NCI-H82 treated with DMSO at 0.1 percent for 48 hours (cell line): Measurements from ENCODE around the gene PKNOX2.
A peak's percentile ranks its signal among the peaks of the same experiment; 100 is the strongest.

Source experiments
- DNase-seq: peaks from one replicate; lab custom pipeline; 2025; ENCODE audit not compliant: unreplicated experiment; lab: John Stamatoyannopoulos, UW

Gene PKNOX2

DNA sequence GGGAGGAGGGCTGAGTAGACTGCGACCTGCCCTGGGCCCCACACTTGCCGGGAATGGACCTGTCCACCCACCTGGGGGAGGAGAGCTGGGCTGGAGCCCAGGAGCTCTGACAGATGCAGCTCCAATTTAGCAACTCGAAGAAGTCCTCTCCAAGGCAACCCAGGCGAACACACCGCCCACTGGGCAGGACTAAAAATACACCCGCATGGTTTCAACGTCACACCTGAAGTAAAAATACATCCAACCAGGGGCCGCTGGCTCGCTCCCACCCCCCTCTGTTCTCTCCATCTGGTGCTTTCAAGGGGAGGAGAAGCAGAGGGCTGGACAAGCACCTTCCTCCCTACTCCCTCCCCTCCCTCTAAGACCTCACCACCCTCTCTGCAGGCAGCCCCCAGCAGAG lies 211.6 kb downstream of the PKNOX2 start:
- DNase-seq: peak; percentile 96

DNA sequence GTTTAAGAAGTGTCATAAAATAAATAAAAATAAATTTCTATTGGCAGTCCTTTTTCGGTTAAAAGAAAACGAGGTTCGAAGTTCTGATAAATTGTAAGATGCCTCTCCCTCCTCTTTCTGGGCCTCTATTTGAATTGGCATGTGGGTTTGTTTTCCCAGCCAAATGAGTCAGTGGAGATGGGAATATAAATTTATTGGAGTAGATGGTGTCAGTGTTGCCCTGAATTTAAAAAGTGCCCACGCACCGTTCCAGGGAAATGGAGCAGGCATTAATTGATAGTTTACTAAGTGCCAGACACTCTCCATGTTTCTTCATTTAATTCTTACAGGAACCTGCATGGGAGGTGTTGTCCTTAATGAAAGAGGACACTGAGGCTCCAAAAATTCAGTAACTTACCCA lies 212.3 kb downstream of the PKNOX2 start:
- DNase-seq: no peak

DNA sequence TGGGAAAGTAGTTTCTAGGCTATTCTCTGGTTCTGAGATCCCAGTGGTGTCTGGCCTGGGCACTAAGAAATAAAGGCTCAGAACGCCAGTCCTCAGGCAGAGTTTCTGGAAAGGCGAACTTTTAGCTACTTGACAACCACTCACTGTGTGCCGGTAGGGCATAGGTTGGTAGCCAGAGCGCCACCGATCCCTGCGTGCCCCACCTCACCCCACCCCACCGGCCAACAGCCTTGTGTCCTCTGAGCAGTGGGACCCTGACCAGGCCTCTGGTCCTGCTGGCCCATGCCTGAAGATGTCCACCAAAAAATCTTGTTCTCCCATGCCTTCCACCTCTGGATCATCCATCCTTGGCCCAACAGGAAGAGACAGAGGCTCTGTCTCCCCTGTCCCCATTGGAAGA lies 213.5 kb downstream of the PKNOX2 start:
- no peak for DNase-seq

DNA sequence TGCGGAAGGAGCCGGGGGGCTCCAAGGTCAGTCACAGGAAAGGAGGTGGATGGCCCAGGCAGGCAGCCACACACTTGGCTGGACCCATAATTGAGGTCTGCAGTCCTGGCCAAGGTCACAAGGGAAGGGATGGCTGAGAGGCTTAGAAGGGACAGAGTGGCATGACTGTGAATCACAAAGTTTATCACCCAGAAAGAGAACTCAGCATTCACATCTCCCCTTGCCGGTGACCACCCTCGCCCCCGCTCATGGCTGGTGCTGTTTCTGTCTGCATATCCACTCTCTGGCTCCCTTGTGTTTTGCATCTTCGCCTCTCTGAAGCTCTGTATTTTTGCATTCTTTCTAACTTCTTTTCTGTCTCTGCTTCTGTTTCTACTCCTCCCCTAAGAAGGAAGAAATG lies 214.0 kb downstream of the PKNOX2 start:
- DNase-seq: no peak

DNA sequence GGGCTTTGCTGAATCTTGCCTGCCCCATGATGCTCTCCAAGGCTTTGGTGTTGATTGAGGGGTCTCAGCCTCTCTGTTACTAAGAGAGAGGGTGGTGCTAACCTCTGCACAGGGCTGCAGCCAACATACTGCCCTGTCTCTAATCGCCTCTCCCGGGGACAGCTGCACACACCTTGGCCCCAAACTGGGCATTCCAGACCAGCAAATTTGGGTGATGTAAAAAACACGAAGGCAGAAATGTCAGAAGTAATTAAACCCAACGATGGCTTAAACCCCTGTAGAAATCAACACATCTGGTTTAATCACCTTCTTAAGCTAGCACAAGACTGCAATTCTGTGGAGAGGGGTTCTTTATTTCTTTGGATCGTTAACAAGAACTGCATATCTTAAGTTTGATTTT lies 215.0 kb downstream of the PKNOX2 start:
- no peak for DNase-seq

DNA sequence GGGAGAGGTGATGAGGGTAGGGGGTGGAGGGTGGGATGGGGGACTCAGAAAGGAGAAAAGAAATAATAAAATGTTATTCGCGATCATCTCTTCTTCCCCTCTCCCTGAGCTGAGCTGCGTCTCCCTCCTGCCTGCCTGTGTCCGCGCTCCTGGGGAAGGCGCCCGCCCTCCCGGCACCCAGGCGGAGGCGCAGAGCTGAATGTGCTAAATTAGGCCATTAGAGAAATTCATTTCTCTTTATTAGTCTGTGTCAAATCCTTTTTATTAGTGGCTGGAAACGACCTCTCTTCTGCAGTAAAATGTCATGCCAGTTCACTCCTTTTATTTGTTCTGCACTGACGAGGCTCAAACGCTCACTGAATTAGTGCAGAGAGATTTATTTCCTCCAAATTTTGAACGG lies 215.4 kb downstream of the PKNOX2 start:
- no peak for DNase-seq

DNA sequence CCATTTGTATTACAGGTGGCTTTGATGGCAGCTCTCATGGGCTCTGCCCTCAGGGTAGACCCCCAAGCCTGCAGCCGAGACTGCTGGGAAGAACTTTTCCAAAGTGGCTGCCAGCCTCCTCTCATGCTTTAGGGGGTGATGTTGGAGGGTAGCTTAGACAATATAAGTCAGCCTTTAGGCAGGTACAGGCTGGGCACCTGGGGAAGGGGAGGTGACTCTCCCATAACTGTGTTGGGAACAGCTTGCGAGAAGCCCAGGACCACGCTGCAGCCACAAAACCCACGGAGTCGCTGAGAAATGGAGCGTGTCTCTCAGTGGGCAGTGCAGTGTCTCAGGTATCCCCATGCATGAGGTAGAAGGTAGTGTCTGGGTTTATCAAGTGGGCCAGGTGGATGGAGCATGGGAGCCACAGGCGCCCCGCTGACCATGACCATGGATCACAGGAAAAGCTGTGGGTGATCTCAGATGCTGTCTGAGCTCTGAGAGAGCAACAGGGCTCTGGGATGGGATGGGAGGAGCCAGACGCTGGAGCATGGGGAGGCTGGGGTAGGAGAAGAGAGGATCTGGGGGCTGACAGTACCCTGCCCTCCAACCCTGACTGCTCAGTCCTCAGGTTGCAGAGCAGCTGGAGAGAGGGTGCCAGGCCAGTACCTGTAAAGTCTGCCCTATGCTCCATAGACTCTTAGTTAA lies 216.3 kb downstream of the PKNOX2 start:
- no peak for DNase-seq

DNA sequence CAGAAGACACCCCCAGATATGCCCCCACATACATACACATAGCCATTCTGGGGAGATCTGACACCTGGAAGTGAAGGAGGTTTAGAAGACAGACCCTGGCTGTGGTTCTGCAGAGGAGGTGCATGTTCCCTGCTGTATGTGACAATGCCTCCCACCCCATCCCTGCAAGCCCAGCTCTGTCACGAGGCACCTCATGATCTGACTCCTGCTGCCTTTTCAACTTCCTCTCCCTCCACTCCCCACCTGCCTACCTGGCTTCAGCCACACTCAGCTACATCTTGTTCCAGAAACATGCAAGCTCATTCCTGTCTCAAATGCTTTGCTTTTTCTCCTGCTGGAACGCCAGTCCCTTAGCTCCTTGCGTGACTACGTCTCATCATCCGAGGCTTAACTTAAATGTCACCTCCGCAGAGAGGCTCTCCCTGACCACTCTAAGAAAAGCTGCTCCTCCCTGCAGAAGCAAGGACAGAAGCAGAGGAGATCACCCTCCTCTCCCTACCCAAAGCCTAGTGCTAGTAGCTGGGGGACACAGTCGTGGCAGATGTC lies 217.0 kb downstream of the PKNOX2 start:
- DNase-seq: no peak

DNA sequence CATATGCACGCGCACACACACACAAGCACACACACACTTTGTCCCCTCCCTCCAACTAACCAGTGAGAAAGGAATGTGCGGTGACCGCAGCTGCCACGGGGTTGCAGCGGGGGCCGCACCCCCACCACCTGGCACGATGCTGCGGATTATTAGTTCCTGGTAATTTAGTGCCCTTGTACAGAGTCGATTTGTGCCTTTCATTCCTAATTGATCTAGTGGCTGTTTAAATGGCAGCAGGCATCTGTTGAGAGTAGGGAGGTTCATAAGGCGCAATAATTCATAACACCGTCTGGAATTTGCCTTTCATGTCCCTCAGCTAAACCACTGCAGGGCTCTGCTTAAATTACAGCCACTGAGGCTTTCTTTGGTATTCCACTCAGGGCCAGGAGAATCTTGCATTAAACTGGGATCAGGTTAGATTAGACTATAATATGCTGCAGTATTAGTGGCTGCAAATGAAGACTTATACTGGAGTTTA lies 217.8 kb downstream of the PKNOX2 start:
- DNase-seq: peak; percentile 80

DNA sequence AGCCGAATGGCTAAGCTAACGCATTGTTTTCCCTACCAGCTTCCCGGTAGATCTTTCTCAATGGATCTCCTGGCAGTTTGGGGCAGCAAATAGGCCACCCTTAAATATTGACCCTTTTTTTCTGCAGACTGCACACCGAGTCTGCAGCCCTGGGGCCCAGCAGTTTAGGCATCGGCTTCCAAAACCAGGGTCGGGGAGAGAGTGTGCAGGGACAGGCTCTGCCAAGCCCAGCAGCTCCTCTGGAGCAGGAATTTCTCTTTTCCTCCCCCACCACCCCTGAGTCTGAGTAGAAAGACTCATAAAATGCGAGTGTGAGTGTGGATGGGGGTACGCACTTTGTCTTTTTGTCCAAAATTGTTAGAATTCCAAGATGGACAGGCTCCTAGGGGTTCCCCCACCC lies 218.3 kb downstream of the PKNOX2 start:
- DNase-seq: no peak

DNA sequence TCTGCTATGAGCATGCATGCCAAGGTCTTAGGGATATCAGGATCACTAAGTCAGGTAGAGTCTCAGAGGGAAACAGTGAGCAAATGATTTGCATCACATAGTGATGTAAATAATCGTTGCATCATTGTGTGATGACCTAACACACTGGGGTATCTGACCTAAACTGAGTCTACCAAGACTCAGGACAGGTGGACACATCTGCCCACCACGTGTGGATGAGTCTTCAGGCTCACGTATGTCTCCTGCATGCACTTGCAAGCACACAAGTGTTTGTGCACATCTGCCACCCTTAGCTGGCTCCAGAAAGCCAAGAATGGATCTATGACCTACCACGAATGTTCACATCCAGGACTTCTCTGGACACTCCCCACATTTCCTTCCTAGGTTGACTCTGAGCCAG lies 220.3 kb downstream of the PKNOX2 start:
- DNase-seq: no peak

DNA sequence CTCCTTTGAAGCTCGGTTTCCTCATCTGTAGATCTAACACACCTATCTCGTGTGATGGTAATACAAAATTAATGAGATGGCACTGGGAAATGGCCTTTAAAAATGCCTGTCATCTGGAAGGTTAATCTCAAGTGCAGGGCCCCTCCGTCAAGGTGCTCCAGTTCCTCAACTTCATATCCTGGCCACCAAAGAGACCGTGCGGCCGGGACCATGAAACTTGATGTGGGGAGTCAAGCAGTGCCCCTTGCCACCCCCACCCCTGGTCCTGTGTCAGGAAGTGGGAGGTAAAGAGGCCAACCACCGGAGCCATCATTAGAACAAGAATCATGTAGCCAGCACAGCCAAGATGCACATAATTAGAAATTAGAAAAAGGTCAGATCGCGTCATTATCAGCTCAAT lies 223.3 kb downstream of the PKNOX2 start:
- no peak for DNase-seq

DNA sequence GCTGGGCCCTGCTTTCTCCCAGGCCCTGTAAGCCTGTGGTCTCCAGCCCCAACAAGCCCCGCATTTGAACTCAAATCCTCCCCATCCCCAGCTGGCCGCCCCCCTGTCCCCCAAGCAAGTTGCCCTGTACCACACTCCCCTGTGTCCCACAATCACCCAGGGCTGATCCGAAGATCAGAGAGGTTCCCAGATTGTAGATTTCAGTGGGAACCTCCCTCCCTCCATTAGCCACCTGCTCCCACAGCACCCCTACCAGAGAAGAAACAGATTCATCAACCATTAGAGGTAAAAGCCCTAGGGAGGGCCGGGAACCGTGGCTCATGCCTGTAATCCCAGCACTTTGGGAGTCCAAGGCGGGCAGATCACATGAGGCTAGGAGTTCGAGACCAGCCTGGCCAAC lies 224.1 kb downstream of the PKNOX2 start:
- DNase-seq: no peak

DNA sequence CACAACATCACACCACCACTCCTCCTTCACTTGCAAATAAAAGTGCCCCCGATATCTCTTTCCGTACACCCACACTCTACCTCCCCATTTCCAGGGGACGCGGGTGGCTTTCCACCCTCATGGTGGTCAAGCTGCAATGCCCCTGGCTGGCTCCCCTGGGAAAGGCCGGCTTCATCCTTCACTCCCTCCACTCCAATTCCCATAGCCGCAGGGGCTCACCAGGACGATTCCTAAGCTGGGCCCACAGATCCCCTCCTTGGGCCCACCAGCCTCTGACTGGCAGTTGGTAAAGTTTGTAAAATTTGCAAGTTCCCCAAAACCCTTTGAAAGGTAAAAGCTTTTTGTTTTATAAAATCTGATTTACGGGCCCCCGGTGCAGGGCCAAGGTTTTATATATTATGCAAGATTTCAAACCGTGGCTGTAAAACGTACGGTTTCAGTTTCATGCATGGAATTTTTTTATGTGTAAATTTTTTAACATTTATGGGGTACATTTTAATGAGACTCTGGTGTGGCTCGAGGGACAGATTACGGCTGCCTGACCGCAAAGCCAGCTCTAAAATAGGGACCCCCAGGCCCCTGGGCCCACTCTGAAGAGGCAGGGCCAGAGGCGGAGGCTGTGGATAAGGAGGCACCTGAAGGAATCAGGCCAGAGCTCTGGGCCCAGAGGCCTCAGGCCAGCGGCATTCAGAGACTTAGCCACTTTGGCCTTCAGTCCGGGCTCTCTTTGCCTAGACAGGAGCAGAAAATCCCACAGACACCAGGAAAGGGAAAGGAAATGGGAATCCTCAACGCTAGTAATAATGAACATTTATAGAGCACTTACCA lies 225.0 kb downstream of the PKNOX2 start:
- DNase-seq: no peak

DNA sequence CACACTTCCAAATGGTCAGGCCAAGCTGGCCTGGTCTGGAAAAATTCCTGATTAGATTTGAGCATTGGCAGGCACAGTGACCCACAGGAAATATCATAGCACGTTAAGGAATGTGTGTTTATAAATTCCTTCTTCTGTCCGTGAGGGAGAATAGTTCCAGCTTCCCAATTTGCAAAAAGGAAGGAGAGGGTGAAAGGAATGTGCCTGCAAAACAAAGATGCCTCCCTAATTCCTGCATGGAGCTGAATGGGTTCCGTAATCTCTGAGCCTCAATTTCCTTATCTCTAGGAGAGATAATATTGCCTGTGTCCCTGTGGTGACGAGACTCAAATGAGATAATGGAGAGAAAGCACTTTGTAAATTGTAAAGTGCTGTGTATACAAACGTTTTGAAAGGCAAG lies 226.4 kb downstream of the PKNOX2 start:
- no peak for DNase-seq

DNA sequence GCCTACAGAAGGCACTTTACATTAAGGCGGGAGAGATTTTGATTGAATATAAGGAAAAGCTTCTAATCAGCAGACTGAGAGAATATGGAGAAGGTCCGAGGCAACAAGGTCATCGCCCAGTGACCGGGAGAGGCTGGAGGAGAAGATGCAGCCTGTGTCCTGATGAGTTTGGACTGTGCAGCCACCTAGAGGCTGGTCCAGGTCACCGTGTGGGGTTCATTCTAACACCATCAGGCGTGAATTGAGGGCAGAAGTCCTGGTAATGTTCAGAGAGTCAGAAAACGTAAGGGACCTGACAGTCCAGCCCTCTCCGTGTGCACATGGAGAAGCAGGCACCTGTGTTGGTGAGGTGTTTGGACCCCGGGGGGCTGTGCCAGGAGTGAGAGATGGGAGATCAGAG lies 228.8 kb downstream of the PKNOX2 start:
- DNase-seq: no peak

DNA sequence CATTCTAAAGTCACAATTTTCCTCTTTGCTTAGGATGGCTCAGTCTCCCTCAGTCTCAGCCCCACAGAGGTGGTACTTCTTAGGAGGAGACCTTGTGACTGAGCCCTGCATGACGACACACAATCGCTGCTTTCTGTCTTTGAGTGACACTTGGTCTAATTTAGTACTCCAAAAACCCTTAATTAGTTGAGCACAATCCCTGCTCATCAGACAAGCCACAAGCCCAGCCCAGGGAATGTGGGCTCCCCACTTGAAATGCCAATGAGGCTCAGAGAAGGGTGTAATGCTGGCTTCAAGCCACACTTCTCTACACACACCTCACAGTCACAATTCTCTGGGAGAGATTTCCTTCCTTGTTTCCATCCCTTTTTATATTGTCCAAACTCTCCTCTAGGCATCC lies 229.7 kb downstream of the PKNOX2 start:
- no peak for DNase-seq

DNA sequence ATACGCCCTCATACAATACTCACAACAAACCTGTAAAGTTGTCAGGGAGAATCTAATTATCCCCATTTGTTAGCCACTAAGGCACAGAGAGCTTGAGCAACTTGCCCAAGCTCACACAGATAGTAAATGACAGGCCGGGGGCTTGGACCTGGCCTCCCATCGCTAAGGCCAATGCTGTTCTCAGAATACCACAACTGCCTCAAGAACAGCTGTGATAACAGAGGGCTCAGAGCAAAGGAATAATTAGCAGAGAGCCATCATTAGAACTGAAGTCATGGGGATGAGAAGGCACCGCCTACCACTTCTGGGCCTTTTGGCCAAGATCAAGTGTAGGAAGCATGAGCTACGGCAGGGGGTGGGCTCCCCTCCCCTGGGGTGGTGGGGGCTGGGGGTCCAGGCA lies 232.9 kb downstream of the PKNOX2 start:
- DNase-seq: no peak

DNA sequence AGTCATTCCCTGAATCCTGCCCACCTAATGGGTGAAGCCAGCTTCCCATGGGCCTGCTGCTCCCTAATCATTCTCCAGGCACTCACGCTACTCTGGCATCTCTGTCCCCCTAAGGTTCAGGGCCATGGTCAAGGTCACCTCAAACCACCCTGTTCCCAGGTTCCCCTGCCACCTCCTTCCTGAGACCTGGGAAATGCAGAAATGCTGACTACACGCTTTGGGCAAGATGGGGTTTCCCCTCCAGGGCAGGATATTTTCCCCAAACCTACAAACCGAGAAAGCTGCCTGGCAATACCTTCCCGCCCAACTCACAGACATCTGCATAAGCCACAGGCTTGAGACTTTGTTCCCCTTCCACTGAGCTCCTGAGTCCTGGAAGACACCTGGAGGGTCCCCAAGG lies 233.9 kb downstream of the PKNOX2 start:
- DNase-seq: no peak

DNA sequence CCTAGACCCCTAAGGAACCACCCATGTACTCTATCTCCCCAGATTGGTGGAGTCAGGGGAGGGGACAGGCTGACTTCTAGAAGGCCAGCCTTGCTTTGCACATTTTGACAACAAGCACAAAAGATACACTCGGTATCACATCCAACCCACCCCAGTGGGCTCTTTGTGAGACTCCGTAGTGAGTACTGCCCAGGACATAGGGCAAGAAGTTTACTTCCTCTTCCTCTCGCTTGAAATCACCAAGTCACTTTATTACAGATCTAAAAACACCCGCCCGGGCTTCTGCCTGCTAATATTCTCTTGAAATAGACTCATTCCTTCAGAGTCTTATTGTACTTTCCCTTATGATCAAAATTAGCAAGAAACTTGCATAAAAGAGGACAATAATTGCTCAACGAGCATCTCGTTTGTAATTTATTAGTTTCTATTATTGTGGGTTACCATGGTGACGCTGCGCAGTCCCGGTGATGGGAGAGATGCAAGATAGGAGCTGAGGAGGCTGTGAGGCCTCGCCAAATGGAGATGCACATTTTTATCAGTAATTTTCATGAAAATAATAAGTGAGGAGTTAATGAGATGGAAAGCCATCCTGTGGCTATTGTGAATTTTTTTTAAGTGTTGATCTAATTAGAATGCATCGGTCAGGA lies 234.6 kb downstream of the PKNOX2 start:
- DNase-seq: no peak

DNA sequence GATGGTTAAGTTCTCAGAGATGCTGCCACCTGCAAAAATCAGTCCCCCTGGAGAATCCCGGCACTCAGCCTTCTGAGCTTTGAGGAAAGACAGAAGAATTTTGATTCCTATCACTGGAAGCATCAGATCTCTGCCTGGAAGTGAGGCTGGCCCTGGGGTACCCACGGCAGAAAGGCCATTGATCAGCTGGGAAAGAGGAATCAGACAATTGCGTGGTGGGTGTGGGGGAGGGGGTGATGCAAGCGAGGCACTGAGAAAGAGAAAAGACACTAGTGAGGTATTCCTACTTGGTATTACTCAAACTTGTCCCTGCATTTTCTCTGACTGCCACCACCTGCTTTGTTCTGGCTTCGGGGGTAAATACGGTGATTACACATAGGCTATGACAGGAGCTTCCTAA lies 235.4 kb downstream of the PKNOX2 start:
- no peak for DNase-seq

DNA sequence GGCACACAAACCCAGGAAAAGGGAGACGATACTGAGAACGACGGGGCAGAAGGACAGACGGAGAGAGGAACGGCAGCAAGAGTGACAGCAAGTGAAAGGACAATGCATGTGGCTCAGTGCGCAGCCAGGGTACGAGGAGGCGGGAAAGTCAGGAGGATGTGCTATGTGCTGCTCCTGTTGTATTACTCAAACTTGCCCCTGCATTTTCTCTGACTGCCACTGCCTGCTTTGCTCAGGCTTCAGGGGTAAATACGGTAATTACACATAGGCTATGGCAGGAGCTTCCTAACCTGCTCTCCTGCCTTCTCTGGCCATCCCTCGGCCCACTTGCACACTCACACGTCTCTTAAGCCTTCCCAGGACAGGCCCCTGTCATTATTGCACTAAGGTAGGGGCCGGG lies 236.7 kb downstream of the PKNOX2 start:
- DNase-seq: no peak
